ENCODE measurements around the gene TRDMT1.

TRDMT1 gene

DNA sequence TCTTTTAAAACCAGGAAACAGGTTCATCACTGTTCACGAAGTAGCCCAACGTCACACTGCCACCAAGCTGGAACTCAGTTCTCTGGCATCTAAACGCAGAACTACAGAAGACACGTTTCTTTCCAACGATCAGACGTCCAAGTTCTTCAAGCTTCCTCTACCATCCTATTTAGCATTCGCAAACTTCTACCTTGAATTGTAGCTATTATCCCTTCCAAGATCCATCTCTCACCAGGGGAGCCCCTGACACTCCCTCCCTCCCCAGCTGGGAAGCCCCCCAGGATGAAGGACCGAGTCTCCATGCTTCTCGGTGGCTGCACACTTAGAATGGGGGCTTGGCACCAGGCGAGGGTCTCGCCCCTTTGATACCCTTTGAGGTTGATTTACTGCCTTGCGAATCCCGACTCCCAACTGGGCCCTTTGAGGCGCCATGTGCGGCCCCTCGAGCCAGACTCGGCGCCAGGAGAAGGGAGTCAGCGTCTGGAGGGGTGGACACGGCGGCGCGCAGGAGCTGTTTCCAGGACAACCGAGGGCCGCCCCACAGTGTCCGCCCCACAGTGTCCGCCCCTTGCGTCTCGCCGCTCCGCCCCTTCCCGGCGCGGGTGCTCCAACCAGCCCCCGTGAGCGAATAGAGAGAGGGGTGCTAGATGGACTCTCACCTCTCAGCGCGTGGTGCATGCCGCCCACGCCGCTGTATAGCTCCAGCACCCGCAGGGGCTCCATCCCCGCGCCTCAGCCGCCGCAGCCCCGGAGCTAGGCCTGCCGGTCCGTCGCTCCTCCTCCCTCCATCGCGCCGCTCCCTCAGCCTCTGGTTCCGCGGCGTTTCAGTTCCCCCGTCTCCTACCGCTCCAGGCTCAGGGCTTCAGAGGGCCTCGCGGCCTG lies at the start of gene TRDMT1:
TSS of gene TRDMT1 (minus strand) at position 761 of the 882 bp plus-strand sequence. CDS start at position 723, 38 bp downstream.
- peak; percentile 92 for DNase-seq

- DNase-seq = no peak
Measured at GRCh38 chr10:17250736-17251135, 49.3 kb upstream of the TRDMT1 start.

- DNase-seq = no peak
Measured at GRCh38 chr10:17249820-17250219, 48.3 kb upstream of the TRDMT1 start.

- no peak for DNase-seq
Measured at GRCh38 chr10:17248964-17249363, 47.5 kb upstream of the TRDMT1 start.

- DNase-seq = no peak
Measured at GRCh38 chr10:17247210-17247609, 45.7 kb upstream of the TRDMT1 start.

DNA sequence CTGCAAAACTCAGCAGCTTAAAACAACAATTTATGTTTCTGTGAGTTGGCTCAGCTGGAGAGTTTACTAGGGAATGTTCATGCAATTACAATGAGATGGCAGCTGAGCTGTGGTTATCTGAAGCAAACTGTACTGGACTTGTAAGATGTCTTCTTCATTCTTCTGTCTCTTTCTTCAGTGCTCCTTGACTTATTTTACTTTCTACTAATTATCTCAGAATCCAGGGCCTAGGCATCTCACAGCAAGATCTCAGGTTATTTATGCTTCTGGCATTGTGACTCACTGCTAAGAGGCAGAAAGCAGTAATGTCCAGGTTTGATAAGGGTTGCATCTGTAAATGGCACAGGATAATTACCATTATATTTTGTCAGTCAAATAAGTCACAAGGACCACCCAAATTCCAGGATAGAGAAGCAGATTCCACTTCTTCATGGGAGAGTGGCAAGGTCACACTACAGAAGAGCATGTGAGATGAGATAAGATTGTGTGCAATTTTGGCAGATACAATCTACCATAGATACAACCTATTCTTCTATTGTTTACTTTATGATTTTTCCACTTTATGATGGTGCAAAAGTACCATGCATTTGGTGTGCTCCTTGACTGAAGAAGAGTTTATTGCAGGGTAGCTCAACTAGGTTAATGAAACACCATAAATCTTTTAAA lies 43.4 kb upstream of the TRDMT1 start:
- no peak for DNase-seq

- no peak for DNase-seq
Measured at GRCh38 chr10:17241611-17242333, 40.3 kb upstream of the TRDMT1 start.

GRCh38 chr10:17240616-17241015 lies 39.1 kb upstream of the TRDMT1 start:
- DNase-seq = no peak

- DNase-seq = no peak
Measured at GRCh38 chr10:17240096-17240495, 38.6 kb upstream of the TRDMT1 start.

DNA sequence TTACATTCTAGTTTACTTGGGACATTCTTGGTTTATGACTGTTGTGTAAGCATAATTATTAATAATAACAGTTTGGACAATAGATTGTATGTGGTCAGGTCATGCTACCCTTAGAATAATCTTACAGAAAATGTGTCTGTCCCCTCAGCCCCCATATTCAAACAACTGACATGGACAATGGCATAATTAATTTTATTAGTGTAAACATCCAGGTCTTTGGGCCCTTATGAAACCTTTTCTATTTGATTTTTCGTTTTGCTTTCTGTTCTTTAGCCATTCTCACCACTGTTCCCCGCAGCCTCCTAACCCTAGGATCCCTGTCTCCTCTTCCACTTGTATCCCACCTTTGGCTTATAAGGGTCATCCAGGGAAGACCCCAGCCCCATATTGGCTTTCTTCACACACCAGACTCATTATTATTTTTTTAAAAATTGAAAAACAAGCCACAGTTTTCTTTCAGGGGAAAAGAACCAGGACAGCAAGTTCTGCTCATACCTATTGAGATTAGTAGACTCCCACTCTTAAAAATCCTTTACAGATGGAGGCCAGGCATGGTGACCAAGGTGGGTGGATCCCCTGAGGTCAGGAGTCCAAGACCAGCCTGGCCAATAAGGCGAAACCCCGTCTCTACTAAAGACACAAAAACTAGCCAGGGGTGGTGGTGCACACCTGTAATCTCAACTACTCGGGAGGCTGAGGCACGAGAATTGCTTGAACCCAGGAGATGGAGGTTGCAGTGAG lies 38.0 kb upstream of the TRDMT1 start:
- DNase-seq = no peak

DNA sequence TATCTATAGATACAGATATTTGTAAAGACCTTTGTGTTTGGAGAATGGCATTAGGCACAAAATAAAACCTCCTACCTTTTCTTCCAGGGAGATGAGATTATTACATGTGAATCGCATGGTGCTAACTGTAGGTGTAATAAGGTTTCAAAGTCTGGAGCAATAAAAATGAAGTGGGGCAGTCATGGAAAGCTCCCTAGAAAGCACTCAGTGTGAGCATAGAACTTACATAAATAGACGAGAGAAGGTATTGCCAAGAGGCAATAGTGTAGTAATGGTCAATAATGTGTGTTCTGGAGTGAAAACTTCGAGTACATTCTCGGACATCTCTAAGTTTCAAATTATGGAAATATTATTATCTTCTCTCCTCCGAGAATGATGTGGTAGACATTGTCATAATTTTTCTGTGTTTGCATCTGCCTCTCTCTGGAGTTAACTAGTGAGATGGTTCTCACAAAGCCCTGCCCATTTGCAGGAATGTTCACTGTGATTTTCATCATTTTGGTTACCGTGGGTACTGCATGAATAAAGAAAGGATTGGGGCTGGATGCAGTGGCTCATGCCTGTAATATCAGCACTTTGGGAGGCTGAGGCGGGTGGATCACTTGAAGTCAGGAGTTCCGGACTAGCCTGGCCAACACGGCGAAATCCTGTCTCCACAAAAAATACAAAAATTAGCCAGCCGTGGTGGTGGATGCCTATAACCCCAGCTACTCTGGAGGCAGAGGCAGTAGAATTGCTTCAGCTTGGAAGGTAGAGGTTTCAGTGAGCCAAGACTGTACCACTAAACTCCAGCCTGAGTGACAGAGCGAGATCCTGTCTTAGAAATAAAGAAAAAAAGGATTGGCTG lies 37.2 kb upstream of the TRDMT1 start:
- no peak for DNase-seq

DNA sequence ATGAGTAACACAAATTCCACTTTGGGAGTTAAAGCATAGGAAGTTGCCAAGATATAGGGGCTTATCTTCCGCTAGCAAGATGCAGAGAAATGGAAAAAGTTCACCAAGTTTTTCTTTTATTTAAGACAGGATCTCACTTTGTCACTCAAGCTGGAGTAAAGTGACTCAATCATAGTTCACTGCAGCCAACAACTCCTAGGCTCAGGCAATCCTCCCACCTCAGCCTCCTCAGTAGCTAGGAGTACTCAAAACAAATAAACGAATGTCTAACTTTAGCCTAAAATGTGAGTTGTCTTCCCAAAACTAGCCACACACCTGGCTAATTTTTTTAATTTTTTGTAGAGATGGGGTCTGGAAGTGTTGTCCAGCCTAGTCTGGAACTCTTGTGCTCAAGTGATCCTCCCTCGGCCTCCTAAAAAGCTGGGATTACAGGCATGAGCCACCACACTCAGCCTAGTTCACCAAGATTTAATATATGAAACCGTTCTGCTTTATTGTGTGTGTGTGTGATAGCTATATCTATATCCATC lies 36.5 kb upstream of the TRDMT1 start:
- no peak for DNase-seq

- no peak for DNase-seq
Measured at GRCh38 chr10:17237149-17237527, 35.7 kb upstream of the TRDMT1 start.

DNA sequence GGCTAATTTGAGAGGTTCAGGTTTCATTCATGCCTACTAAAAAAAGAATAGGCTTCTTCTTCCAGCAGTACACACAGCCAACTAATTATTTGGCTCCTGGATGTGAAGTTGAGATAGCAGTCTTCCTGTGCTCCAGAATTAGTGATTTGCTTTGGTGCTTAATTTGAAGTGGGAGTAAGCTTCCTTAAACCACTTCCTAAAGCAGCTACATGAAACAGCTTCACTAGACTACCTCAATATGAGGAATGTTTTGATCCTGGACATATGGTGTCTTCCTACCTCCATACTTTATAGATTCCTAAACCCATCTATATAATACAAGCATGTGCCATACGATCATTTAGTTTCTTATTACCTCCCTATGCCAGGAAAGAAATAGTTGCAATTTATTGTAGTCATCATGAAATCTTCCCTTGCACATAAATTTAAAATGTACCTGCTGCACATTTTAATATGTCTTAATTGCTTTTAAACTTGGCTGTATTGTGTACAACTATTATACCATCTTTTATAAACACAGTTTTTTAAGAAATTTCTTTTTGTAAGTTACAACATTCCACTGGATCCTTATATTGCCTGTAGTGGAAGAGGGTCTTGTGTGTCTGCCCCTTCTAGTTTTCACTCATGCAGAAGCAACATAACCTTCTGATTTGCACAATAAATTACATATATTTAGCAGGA lies 35.1 kb upstream of the TRDMT1 start:
- no peak for DNase-seq

GRCh38 chr10:17235136-17235535 lies 33.7 kb upstream of the TRDMT1 start:
- DNase-seq = no peak

DNA sequence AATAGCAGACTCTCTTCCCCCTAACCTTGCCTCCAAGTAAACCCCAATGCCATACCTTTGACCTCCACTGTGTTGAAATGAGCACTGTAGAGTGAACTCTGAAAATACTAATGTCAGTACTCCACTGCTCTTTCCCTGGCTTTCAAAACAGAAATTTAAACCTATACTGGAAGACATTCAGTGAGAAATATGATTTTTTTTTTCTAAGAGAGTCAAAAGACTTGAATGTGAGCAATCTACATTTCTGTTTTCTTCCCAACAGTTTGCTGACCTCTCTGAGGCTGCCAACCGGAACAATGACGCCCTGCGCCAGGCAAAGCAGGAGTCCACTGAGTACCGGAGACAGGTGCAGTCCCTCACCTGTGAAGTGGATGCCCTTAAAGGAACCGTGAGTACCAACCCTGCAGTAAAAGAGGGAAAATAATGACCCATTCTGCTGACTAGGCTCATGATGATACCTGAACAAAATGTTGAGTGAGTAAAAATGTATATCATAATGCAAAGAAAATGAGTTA lies 33.0 kb upstream of the TRDMT1 start:
- DNase-seq = no peak

DNA sequence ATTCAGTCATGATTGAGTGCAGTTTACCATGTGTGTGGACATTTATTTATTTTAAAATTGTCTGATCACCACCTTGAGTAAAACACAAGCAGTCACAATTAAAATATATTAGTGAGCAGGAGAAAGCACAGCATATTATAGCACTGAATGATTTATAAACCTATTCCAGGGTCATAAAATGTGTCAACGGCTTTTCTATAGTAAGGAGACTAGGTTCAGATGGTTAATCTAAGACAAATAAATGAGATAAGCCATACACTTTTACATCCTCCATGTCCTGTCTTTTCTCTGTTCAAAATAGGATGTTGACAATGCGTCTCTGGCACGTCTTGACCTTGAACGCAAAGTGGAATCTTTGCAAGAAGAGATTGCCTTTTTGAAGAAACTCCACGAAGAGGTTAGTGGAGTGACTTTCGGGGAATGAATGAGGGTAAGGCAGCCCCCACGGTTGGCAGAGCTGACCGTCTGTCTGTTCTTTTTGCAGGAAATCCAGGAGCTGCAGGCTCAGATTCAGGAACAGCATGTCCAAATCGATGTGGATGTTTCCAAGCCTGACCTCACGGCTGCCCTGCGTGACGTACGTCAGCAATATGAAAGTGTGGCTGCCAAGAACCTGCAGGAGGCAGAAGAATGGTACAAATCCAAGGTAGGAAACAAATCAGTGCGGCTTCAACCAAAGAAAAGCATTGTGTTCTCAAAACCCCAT lies 32.0 kb upstream of the TRDMT1 start:
- DNase-seq = no peak

DNA sequence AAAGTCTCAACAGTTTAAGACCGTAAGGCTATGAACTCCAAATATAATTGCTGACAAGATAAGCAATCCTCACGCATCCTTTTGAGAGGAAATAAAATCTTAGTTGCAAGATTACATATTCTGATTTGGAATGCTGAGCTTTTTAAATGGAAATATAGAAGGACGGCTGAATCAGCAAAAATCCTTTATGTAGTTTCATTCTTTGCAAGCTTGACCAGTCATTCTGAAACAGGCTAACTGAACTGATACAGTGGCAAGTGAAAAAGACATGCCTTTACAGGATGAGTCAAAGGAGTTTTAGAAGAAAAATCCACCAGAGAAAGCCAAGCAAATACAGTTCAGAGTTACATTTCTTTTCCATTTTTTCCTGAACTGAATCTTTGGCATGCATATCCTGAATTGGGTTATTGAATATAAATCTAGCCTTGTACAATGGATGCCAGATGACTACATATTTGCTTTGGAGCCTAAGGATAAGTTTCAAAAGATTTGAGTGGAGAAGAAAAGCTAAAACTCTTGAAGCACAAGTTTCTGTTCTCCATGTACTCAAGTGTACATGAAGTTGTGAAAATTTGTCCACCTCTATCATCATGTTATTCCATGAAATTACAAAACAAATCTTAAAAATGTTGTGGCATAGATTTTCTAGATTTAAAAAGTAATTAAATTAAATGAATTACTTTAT lies 30.9 kb upstream of the TRDMT1 start:
- DNase-seq = no peak

GRCh38 chr10:17231788-17232187 lies 30.3 kb upstream of the TRDMT1 start:
- no peak for DNase-seq

All from midbrain (tissue), 1 donor.